HCT116 (cell line): ENCODE data around the gene LIPG. TPM values are rescaled to one million over a fixed set of nuclear protein-coding genes. Genes with fewer than 3 reads are reported as not detected.

Experiments used
- ATAC-seq: fragments of 200-7000 bp; cut with Tn5 transposase; 2 replicates; pipeline ENCODE4 v1.9.1; 2020; ENCODE audit warnings: mild to moderate bottlenecking, moderate library complexity
- BruUV-seq: library from RNA; stranded (reverse); fragments of 400-500 nt; replicated peaks from 2 replicates; lab custom pipeline; 2021; lab: Mats Ljungman, UMichigan
- CTCF ChIA-PET: fragments of 300-600 bp; sonication (Branson Sonifier 250); formaldehyde crosslinking; loops from one replicate; lab custom pipeline; 2021; ENCODE audit warnings: antibody characterized with exemption; lab: Charles Lee
- POLR2A ChIA-PET: fragments of 300-600, 350-600 bp; sonication (Branson Sonifier 250); formaldehyde crosslinking; loops from one replicate; lab custom pipeline; 2021; ENCODE audit warnings: antibody characterized with exemption; lab: Charles Lee
- RAD21 ChIA-PET, 2 experiments: fragments of 300-600 bp; sonication (Branson Sonifier 250); formaldehyde crosslinking; loops; one replicate each; lab custom pipeline; 2023; ENCODE audit warnings: low total read pairs in 2 of 2; ENCODE audit not compliant: uncharacterized antibody in 2 of 2, unreplicated experiment in 2 of 2, low non-redundant PET in 1 of 2; lab: Charles Lee
- DNase-seq: peaks from one replicate; pipeline ENCODE4 v3.0.0-alpha.2; 2010; ENCODE audit warnings: low read depth, low spot score
- H2AFZ ChIP-seq: fragments of 200-600 bp; shearing (Covaris generic), sonication (generic); 2 replicates; pipeline ENCODE4 v1.6.1; 2017; ENCODE audit warnings: low read depth, mixed run types, mixed read lengths, antibody characterized with exemption, low read length; ENCODE audit not compliant: poor library complexity, severe bottlenecking
- H3K27ac ChIP-seq: 2 replicates; pipeline ENCODE4 v1.5.1; 2012; ENCODE audit warnings: low read depth, low read length
- H3K27me3 ChIP-seq: fragments of 200-600 bp; sonication (generic); 2 replicates; pipeline ENCODE4 v1.6.1; 2016; ENCODE audit warnings: mixed run types, low read length, mixed read lengths; ENCODE audit not compliant: insufficient read depth
- H3K36me3 ChIP-seq, 2 experiments: fragments of 200-500 bp in 1 of 2; fragments of 200-600 bp in 1 of 2; sonication (Bioruptor generic) in 1 of 2; sonication (generic) in 1 of 2; 2 replicates each; pipeline versions ENCODE4 v1.5.1 to v1.6.1; 2014 to 2016; ENCODE audit warnings: low read length in 2 of 2, inconsistent platforms in 1 of 2, mixed read lengths in 1 of 2, mixed run types in 1 of 2; ENCODE audit not compliant: insufficient read depth in 2 of 2, control insufficient read depth in 1 of 2
- H3K4me1 ChIP-seq, 2 experiments: fragments of 200-600 bp in 1 of 2; sonication (generic) in 1 of 2; 2 replicates each; pipeline versions ENCODE4 v1.5.1 to v1.6.1; 2012 to 2017; ENCODE audit warnings: low read length in 2 of 2, inconsistent platforms in 1 of 2, mild to moderate bottlenecking in 1 of 2, mixed read lengths in 1 of 2, mixed run types in 1 of 2, moderate library complexity in 1 of 2; ENCODE audit not compliant: insufficient read depth in 2 of 2, control insufficient read depth in 1 of 2
- H3K4me2 ChIP-seq: fragments of 200-600 bp; sonication (generic); 2 replicates; pipeline ENCODE4 v1.6.1; 2017; ENCODE audit warnings: mixed run types, low read length, mixed read lengths
- H3K4me3 ChIP-seq, 2 experiments: fragments of 200-600 bp in 1 of 2; sonication (generic) in 1 of 2; replicated peaks in 1 of 2; 2 replicates each; pipeline ENCODE4 v1.5.1; 2011 to 2016; ENCODE audit warnings: low read length in 2 of 2, control low read depth in 1 of 2, low read depth in 1 of 2, mild to moderate bottlenecking in 1 of 2, mixed read lengths in 1 of 2, mixed run types in 1 of 2
- H3K79me2 ChIP-seq: fragments of 200-600 bp; sonication (generic); 2 replicates; pipeline ENCODE4 v1.6.1; 2017; ENCODE audit warnings: mild to moderate bottlenecking, mixed run types, low read length, moderate library complexity, mixed read lengths; ENCODE audit not compliant: insufficient read depth
- H3K9ac ChIP-seq: fragments of 200-600 bp; sonication (generic); 2 replicates; pipeline ENCODE4 v1.6.1; 2016; ENCODE audit warnings: low read length, mixed read lengths
- H3K9me2 ChIP-seq: fragments of 200-600 bp; sonication (generic), shearing (Covaris generic); 2 replicates; pipeline ENCODE4 v1.6.1; 2017; ENCODE audit warnings: mixed run types, mild to moderate bottlenecking, moderate library complexity; ENCODE audit not compliant: insufficient read depth
- H3K9me3 ChIP-seq, 2 experiments: fragments of 200-500 bp in 1 of 2; fragments of 200-600 bp in 1 of 2; sonication (Bioruptor generic) in 1 of 2; sonication (generic) in 1 of 2; 2 replicates each; pipeline ENCODE4 v1.6.1; 2014 to 2017; ENCODE audit warnings: low read length in 2 of 2, mixed read lengths in 2 of 2, inconsistent platforms in 1 of 2, low read depth in 1 of 2, mild to moderate bottlenecking in 1 of 2, mixed run types in 1 of 2, moderate library complexity in 1 of 2; ENCODE audit not compliant: control insufficient read depth in 1 of 2, insufficient read depth in 1 of 2
- H4K20me1 ChIP-seq: fragments of 200-600 bp; sonication (generic), shearing (Covaris generic); 2 replicates; pipeline ENCODE4 v1.6.1; 2017; ENCODE audit warnings: mixed run types, mild to moderate bottlenecking, moderate library complexity; ENCODE audit not compliant: insufficient read depth
- CEBPB ChIP-seq: IDR thresholded peaks from 2 replicates; pipeline ENCODE4 v1.6.1; 2012; ENCODE audit warnings: low read depth
- ELF1 ChIP-seq: IDR thresholded peaks from 2 replicates; pipeline ENCODE4 v1.6.1; 2012; ENCODE audit warnings: low read depth, borderline replicate concordance
- EZH2 ChIP-seq: fragments of 200-600 bp; sonication (generic); IDR thresholded peaks from 2 replicates; pipeline ENCODE4 v1.6.1; 2017; ENCODE audit warnings: antibody characterized with exemption, mixed run types
- EZH2phosphoT487 ChIP-seq: fragments of 200-600 bp; IDR thresholded peaks from 2 replicates; pipeline ENCODE4 v1.6.1; 2018; ENCODE audit warnings: antibody characterized with exemption, borderline replicate concordance
- FOSL1 ChIP-seq: IDR thresholded peaks from 2 replicates; pipeline ENCODE4 v1.6.1; 2012; ENCODE audit warnings: low read depth
- POLR2A ChIP-seq: IDR thresholded peaks from 2 replicates; pipeline ENCODE4 v1.7.0; 2011; ENCODE audit warnings: borderline replicate concordance; ENCODE audit not compliant: insufficient read depth, insufficient read length; ENCODE audit errors: extremely low read depth
- SP1 ChIP-seq: IDR thresholded peaks from 2 replicates; pipeline ENCODE4 v1.6.1; 2012; ENCODE audit warnings: low read depth
- TCF7L2 ChIP-seq: IDR thresholded peaks from 2 replicates; pipeline ENCODE4 v1.7.0; 2011; ENCODE audit warnings: borderline replicate concordance, inconsistent platforms; ENCODE audit not compliant: insufficient read depth, insufficient read length; ENCODE audit errors: extremely low read depth
- ZFX ChIP-seq: fragments of 450-650 bp; IDR thresholded peaks from 2 replicates; pipeline ENCODE4 v1.6.1; 2017
- ZNF274 ChIP-seq: fragments of 200-500 bp; sonication (Bioruptor generic); IDR thresholded peaks from 2 replicates; pipeline ENCODE4 v1.6.1; 2014; ENCODE audit warnings: mild to moderate bottlenecking, low read depth, low read length, inconsistent platforms
- intact Hi-C: fragments of 100-400 bp; cut with micrococcal nuclease; formaldehyde crosslinking; loops from 2 replicates; pipeline ENCODE4 v1.10.0; 2022
- total RNA-seq: library from RNA; stranded (reverse); gene quantifications from one replicate; pipeline ENCODE4 v1.2.1, GENCODE V29; 2021; ENCODE audit not compliant: unreplicated experiment
- TF ChIP-seq, protein P1 (sequence below): IDR thresholded peaks from 2 replicates; pipeline ENCODE4 v1.6.1; 2012; ENCODE audit warnings: low read depth
- TF ChIP-seq, protein P2 (sequence below), 3 experiments: fragments of 200-600 bp in 1 of 3; sonication (generic) in 1 of 3; IDR thresholded peaks in 2 of 3; conservative IDR thresholded peaks in 1 of 3; 2 replicates each; pipeline ENCODE4 v1.5.1; 2012 to 2017; ENCODE audit warnings: low read depth in 2 of 3, low read length in 2 of 3, antibody characterized with exemption in 1 of 3, borderline replicate concordance in 1 of 3, control low read depth in 1 of 3, mild to moderate bottlenecking in 1 of 3, mixed read lengths in 1 of 3, mixed run types in 1 of 3, moderate library complexity in 1 of 3; ENCODE audit not compliant: insufficient read depth in 1 of 3

The LIPG gene
- total RNA-seq, 1 experiment from 2014 or later: 2.6 TPM

DNA sequence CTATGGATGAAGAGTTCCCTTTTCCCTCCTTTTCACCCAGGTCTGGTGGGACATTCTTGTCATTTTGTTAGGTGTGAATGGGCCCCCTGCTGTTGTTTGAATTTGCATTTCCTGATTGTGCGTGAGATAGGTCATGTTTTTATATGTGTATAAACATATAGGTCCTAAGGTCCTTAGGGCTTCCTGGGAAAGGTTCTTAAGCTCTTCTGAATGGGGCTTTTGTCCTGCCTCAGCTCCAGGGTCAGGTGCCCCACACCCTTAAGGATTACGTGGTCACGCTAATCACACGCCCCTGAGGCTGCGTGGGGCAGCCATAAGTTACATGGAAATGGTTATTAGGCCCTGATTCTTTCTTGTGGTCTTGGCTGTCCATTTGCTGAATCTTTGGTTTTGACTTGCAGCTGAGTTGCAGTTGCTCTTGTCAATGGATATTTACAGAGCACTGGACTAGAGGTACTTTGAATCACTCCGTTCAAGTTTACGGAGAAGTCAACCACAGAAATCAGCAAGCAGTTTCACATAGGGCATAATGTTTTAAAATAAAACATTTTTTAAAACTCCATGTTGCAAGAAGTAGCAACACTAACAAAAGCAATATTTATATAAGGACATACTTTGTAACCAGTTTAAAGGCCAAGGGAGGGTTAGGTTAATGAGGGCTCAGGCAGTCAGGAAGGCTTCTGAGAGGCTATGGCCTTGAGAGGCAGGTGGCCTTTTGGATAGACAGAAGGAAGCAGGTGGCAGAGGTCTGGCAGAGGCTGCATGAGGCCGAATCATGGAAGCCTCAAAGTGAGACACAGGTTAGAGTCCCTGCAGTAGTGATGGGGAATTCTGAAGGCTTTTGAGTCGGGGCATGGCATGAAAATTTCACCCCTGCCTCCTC is 24.2 kb downstream of the LIPG start:
- no peak for TF ChIP-seq CEBPB
- no peak for TF ChIP-seq ZNF274
- TF ChIP-seq POLR2A: no peak
- TF ChIP-seq FOSL1: no peak
- no peak for TF ChIP-seq SP1
- TF ChIP-seq EZH2phosphoT487: no peak
- TF ChIP-seq, protein P1, sequence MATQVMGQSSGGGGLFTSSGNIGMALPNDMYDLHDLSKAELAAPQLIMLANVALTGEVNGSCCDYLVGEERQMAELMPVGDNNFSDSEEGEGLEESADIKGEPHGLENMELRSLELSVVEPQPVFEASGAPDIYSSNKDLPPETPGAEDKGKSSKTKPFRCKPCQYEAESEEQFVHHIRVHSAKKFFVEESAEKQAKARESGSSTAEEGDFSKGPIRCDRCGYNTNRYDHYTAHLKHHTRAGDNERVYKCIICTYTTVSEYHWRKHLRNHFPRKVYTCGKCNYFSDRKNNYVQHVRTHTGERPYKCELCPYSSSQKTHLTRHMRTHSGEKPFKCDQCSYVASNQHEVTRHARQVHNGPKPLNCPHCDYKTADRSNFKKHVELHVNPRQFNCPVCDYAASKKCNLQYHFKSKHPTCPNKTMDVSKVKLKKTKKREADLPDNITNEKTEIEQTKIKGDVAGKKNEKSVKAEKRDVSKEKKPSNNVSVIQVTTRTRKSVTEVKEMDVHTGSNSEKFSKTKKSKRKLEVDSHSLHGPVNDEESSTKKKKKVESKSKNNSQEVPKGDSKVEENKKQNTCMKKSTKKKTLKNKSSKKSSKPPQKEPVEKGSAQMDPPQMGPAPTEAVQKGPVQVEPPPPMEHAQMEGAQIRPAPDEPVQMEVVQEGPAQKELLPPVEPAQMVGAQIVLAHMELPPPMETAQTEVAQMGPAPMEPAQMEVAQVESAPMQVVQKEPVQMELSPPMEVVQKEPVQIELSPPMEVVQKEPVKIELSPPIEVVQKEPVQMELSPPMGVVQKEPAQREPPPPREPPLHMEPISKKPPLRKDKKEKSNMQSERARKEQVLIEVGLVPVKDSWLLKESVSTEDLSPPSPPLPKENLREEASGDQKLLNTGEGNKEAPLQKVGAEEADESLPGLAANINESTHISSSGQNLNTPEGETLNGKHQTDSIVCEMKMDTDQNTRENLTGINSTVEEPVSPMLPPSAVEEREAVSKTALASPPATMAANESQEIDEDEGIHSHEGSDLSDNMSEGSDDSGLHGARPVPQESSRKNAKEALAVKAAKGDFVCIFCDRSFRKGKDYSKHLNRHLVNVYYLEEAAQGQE: no peak
- TF ChIP-seq ZFX: no peak
- TF ChIP-seq TCF7L2: no peak
- no peak for TF ChIP-seq ELF1
- TF ChIP-seq, protein P2, sequence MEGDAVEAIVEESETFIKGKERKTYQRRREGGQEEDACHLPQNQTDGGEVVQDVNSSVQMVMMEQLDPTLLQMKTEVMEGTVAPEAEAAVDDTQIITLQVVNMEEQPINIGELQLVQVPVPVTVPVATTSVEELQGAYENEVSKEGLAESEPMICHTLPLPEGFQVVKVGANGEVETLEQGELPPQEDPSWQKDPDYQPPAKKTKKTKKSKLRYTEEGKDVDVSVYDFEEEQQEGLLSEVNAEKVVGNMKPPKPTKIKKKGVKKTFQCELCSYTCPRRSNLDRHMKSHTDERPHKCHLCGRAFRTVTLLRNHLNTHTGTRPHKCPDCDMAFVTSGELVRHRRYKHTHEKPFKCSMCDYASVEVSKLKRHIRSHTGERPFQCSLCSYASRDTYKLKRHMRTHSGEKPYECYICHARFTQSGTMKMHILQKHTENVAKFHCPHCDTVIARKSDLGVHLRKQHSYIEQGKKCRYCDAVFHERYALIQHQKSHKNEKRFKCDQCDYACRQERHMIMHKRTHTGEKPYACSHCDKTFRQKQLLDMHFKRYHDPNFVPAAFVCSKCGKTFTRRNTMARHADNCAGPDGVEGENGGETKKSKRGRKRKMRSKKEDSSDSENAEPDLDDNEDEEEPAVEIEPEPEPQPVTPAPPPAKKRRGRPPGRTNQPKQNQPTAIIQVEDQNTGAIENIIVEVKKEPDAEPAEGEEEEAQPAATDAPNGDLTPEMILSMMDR (IDR thresholded peaks at IDR 0.05 in 2 of 3, conservative IDR thresholded peaks at IDR 0.05 in 1 of 3; ENCODE audit: borderline replicate concordance in 1 of 3, insufficient read depth in 1 of 3, low read depth in 2 of 3, low read length in 2 of 3): no peak
- no peak for TF ChIP-seq EZH2
- no peak for ATAC-seq
- RAD21 ChIA-PET: no interaction called here
- BruUV-seq: no TSS peak
- DNase-seq: no peak
- H3K4me1 ChIP-seq: no peaks in the 10 kb centered on the region
- no peak overlapping the region for H3K9ac ChIP-seq
- no peak overlapping the region for H3K27ac ChIP-seq
- no peaks in the 10 kb centered on the region for H3K36me3 ChIP-seq
- no peak overlapping the region for H3K4me2 ChIP-seq
- POLR2A ChIA-PET: no interaction called here
- H3K79me2 ChIP-seq: no peaks in the 10 kb centered on the region
- CTCF ChIA-PET: no interaction called here
- intact Hi-C loops: no loop called here
- no peak overlapping the region for H3K4me3 ChIP-seq
- H3K9me2 ChIP-seq: no peaks in the 10 kb centered on the region
- H3K27me3 ChIP-seq: no peaks in the 10 kb centered on the region; the same call in 1 of the 2 replicates
- no peak overlapping the region for H2AFZ ChIP-seq
- H4K20me1 ChIP-seq: no peaks in the 10 kb centered on the region
- H3K9me3 ChIP-seq: no peaks in the 10 kb centered on the region
